AG09319 (cell line): ENCODE measurements around the gene SLC34A3.

ENCODE experiments used
- DNase-seq: peaks from one replicate; pipeline ENCODE4 v3.0.0-alpha.2; 2010; ENCODE audit warnings: low read depth; ENCODE audit errors: extremely low read depth
- CTCF ChIP-seq: IDR thresholded peaks from 2 replicates; pipeline ENCODE4 v1.5.1; 2011; ENCODE audit warnings: low read depth, mild to moderate bottlenecking, inconsistent platforms, low read length, moderate library complexity

Gene SLC34A3

GRCh38 chr9:137224830-137225694 is 5.6 kb upstream of the SLC34A3 start, which contains the start of gene CYSRT1:
CYSRT1 (plus strand) TSS chr9:137225174; CDS start chr9:137225622, 448 bp downstream.
- no peak for DNase-seq
- TF ChIP-seq CTCF: no peak

DNA sequence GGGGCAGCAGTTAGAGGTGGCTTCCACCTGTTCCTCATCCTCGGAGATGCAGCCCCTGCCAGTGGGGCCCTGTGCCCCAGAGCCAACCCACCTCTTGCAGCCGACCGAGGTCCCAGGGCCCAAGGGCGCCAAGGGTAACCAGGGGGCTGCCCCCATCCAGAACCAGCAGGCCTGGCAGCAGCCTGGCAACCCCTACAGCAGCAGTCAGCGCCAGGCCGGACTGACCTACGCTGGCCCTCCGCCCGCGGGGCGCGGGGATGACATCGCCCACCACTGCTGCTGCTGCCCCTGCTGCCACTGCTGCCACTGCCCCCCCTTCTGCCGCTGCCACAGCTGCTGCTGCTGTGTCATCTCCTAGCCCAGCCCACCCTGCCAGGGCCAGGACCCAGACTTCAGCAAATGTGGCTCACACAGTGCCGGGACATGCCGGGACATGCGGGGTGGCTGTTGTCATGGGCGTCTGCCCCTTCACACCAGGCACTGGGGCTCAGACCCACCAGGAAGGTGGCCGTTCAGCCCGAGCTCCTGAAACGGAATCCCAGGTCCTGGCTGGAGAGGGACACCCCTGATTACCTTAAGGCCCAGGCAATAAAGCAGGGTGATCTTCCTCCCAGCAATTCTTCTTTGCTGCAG is 4.9 kb upstream of the SLC34A3 start:
- DNase-seq: no peak
- TF ChIP-seq CTCF: no peak

DNA sequence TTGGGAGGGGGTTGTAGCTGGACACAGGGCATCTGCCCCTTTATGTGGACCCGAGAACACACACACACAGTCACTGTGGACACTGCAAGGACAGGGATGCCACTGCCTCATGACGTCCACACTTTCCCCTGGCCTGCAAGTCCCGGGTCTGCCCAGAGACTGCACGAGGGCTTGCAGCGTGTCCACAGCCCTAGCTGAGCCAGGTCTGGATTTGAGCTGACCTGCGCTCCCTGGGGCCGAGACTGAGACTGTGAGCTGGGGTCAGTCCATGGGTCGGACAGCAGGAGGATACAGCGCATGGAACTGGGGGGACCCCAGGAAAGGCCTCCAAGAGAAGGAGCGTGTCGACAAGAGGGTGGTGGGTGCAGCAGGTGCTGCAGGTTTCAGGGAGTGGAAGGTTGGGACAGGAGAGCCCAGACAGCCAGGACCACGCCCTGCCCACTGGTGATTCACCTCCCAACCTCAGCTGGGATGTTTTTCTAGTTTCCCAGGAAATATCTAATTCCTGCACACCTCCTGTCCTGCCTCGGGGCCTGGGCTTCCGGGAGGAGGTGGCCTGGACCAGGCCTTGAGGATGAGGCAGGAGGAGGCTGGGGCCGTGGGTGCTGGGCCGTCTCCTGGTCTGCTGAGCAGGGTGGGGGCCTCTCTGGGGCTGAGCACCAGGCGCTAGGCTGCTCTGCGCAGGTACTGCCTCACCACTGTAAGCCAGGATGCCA is 4.2 kb upstream of the SLC34A3 start:
- DNase-seq: no peak
- TF ChIP-seq CTCF: no peak

DNA sequence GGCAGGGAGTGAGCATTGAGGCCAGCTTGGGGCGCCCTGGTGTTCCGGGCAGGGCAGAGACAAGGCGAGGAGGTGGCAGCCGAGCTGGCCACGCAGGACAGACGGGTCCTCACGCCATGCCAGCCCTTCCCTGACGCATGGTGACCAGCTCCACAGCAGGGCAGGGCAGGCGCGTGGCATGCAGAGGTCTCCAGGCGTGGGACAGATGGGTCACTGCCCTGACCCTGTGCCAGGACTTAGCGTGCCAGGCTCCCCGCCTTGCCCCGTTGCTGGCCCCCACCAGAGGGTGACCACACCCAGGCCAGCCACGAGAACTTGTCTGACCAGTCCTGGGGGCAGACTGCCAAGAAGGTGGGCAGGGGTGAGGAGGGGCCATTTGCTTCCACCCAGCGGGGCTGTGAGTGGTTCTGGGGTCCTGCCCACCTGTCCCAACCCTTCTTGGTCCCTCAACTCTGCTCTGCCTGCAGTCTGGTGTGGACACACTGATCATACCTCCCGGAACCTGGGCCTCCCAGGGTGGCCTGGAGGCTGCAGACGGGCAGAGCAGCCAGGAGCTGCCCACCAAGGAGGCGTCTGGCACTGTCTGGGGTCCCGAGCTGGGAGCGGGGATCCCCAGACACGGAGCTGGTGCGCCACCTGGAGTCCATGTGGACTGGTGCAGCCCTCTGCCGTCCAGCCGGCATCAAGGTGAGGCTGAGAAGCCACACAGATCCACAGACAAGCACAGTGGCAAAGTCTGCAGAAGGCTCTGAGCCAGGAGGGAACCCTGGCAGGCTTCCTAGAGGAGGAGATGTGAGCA is 3.4 kb upstream of the SLC34A3 start, which contains the start of gene RNF224:
Gene RNF224 (plus strand): TSS at position 449 of the 799 bp plus-strand sequence. CDS start 834 bp downstream, outside the sequence.
- peak; percentile 20 for DNase-seq
- peak; percentile 89 for TF ChIP-seq CTCF

- no peak for DNase-seq
- TF ChIP-seq CTCF: no peak
Observed at GRCh38 chr9:137227853-137228505, 2.7 kb upstream of the SLC34A3 start.

DNA sequence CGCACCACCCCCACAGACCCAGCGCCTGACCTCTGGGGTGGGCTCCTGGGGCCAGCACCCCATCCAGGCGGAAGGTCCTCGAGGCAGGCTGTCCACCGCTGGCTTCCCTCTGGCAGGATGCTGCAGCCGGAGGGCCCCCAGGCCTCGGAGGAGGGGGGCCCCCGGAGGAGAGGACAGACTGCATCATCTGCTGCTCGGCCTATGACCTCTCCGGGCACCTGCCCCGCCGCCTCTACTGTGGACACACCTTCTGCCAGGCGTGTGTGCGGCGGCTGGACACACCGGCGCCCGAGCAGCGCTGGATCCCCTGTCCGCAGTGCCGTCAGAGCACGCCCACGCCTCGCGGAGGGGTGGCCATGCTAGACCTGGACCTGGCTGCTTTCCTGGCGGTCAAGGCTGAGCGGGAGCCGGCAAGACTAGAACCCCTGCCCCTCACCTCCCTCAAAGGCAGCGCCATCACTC is 2.2 kb upstream of the SLC34A3 start:
- no peak for TF ChIP-seq CTCF
- DNase-seq: no peak
